Measurements from ENCODE around the gene ZNF710. TPM values are rescaled to one million over a fixed set of nuclear protein-coding genes. Genes with fewer than 3 reads are reported as not detected.

Gene ZNF710
- total and polyA plus RNA-seq, 2 of the 13 experiments (the other 11 are each of a cell fraction or from before 2014, with no cell fraction given) = 4.7 to 20.6 TPM

GRCh38 chr15:90046911-90047392, 45.8 kb downstream of the ZNF710 start (continued):
- TF ChIP-seq BCLAF1 (IDR thresholded peaks at IDR 0.05) = no peak
- no peak for TF ChIP-seq SNAPC4 (CRISPR knock-in tag; IDR thresholded peaks at IDR 0.05)
- no peak for TF ChIP-seq ZMYM2 (CRISPR knock-in tag; IDR thresholded peaks at IDR 0.05)
- no peak for TF ChIP-seq ZNF614 (CRISPR knock-in tag; IDR thresholded peaks at IDR 0.05; ENCODE audit: borderline replicate concordance)
- no peak for TF ChIP-seq MTERF4 (CRISPR knock-in tag; IDR thresholded peaks at IDR 0.05)

Data from HepG2 (cell line).